ENCODE data around the gene TMEM63B. TPM values are rescaled to one million over a fixed set of nuclear protein-coding genes. Genes with fewer than 3 reads are reported as not detected.

TMEM63B gene
- total and polyA plus RNA-seq, 2 of the 8 experiments (the other 6 are each of a cell fraction or from before 2014, with no cell fraction given) = 61.1 to 96.8 TPM

GRCh38 chr6:44201200-44201599 lies 73.8 kb downstream of the TMEM63B start:
- no peak overlapping the region for H3K9ac ChIP-seq (replicated peaks in 1 of 4; ENCODE audit: extremely low read depth in 1 of 4, low read depth in 3 of 4, low read length in 3 of 4)
- H3K36me3 ChIP-seq (ENCODE audit: control insufficient read depth in 2 of 4, insufficient read depth in 4 of 4, low read length in 3 of 4) = no peaks in the 10 kb centered on the region
- 0 out of 2 replicates have a peak overlapping the region, but pooled peaks have one; percentile 26 for H2AK5ac ChIP-seq (ENCODE audit: low read depth, low read length)
- no peak for FAIRE-seq
- CTCF ChIA-PET (ENCODE audit: partially characterized antibody) = interaction anchor here (1.1 to 3.5 kb wide), 9 partner anchors 9 to 45 kb away, joined by 3 to 21 read pairs (median 7); no protein-coding TSS in a partner anchor
- no peak overlapping the region for H3K27ac ChIP-seq (ENCODE audit: low read depth, low read length)
- H4K8ac ChIP-seq (ENCODE audit: extremely low read depth, insufficient read depth, low read length) = no peak overlapping the region
- peaks cover 18 to 28% (median 23%) of the 10 kb centered on the region in 4 experiments for H3K4me1 ChIP-seq (replicated peaks in 1 of 4; ENCODE audit: control insufficient read depth in 3 of 4, insufficient read depth in 4 of 4, low read length in 3 of 4)
- H2BK5ac ChIP-seq (ENCODE audit: low read depth, low read length) = peak overlapping the region; percentile 99; the same call in 1 of the 2 replicates
- DNase-seq (ENCODE audit: low read depth in 1 of 2, low spot score in 2 of 2) = no peak
- H3K23me2 ChIP-seq (ENCODE audit: low read depth, low read length) = no peaks in the 10 kb centered on the region; the same call in 1 of the 2 replicates
- H2AFZ ChIP-seq (ENCODE audit: low read length) = no peak overlapping the region
- peak overlapping the region; percentile 0 for H4K5ac ChIP-seq (ENCODE audit: insufficient read length, low read depth, low read length)
- H2BK15ac ChIP-seq (ENCODE audit: low read length) = 0 out of 2 replicates have a peak overlapping the region, but pooled peaks have one; percentile 6
- no peak overlapping the region for H3K4me2 ChIP-seq (ENCODE audit: insufficient read depth in 1 of 2, low read depth in 2 of 2, low read length in 2 of 2)
- no peaks in the 10 kb centered on the region for H4K20me1 ChIP-seq (replicated peaks in 1 of 2; ENCODE audit: control insufficient read depth in 1 of 2, insufficient read depth in 2 of 2, low read length in 2 of 2)
- H3K9me3 ChIP-seq (ENCODE audit: insufficient read depth in 2 of 2, low read depth in 1 of 2, low read length in 1 of 2) = no peaks in the 10 kb centered on the region
- WGBS, 2 experiments (ENCODE audit: extremely low coverage in 1 of 2, insufficient coverage in 1 of 2, insufficient read length in 1 of 2, insufficient replicate concordance in 2 of 2, low coverage in 1 of 2, low lambda C conversion rate in 2 of 2, missing lambda C conversion rate in 1 of 2) = 80% methylated on average over 3 of the region's 3 CpGs; no CpG with 5 or more reads in 1 of the 2 experiments
- peak overlapping the region; percentile 100 for H2BK12ac ChIP-seq (ENCODE audit: low read depth, low read length)
- peak overlapping the region; percentile 68 for H3K18ac ChIP-seq (ENCODE audit: extremely low read depth, low read length)
- H3K56ac ChIP-seq (replicated peaks; ENCODE audit: insufficient read length, low read depth, low read length) = no peak overlapping the region
- H3K27me3 ChIP-seq (replicated peaks in 1 of 4; ENCODE audit: control insufficient read depth in 3 of 4, extremely low read depth in 1 of 4, insufficient read depth in 3 of 4, low read length in 3 of 4) = no peaks in the 10 kb centered on the region
- POLR2A ChIA-PET (ENCODE audit: partially characterized antibody) = interaction anchor here (0.7 to 6.2 kb wide), 14 partner anchors 9 to 55 kb away, joined by 3 to 60 read pairs (median 6); partner anchors contain the start of genes HSP90AB1, MYMX, SLC29A1 and SLC35B2
- H2BK120ac ChIP-seq (replicated peaks; ENCODE audit: low read depth, low read length) = peak overlapping the region; percentile 65
- no peak overlapping the region for H3K14ac ChIP-seq (ENCODE audit: insufficient read length)
- TF ChIP-seq CREB1 (IDR thresholded peaks at IDR 0.05) = no peak
- TF ChIP-seq CEBPB (IDR thresholded peaks at IDR 0.05; ENCODE audit: low read depth, low read length) = no peak
- no peak for TF ChIP-seq SIX5 (IDR thresholded peaks at IDR 0.05; ENCODE audit: low read depth, low read length)
- TF ChIP-seq ATF2 (IDR thresholded peaks at IDR 0.05; ENCODE audit: low read length) = no peak
- no peak for TF ChIP-seq HDAC6 (IDR thresholded peaks at IDR 0.05; ENCODE audit: low read depth, low read length)
- TF ChIP-seq CBX8 (IDR thresholded peaks at IDR 0.05; ENCODE audit: borderline replicate concordance, low read depth, low read length) = no peak
- TF ChIP-seq JUN (IDR thresholded peaks at IDR 0.05; ENCODE audit: low read depth, low read length) = no peak
- no peak for TF ChIP-seq TAF7 (optimal IDR thresholded peaks at IDR 0.05; ENCODE audit: borderline replicate concordance, low read depth, low read length)
- no peaks in the 10 kb centered on the region for H3K79me1 ChIP-seq (ENCODE audit: low read depth, low read length)
- no peaks in the 10 kb centered on the region for H3K79me2 ChIP-seq (ENCODE audit: control insufficient read depth in 1 of 2, insufficient read depth in 2 of 2, low read length in 2 of 2)
- no peak overlapping the region for H3K23ac ChIP-seq (ENCODE audit: insufficient read length)
- H4K91ac ChIP-seq (replicated peaks; ENCODE audit: insufficient read length, low read length) = peak overlapping the region; percentile 70
- H2BK20ac ChIP-seq (ENCODE audit: low read length) = peak overlapping the region; percentile 13
- H3K4me3 ChIP-seq (ENCODE audit: extremely low read depth in 1 of 4, insufficient read depth in 2 of 4, low read depth in 3 of 4, low read length in 4 of 4) = no peak overlapping the region
- peak overlapping the region; percentile 2 for H3K4ac ChIP-seq (replicated peaks; ENCODE audit: insufficient read length, low read depth, low read length)

All from H1 (cell line).